Hematopoietic multipotent progenitor cell treated with erythropoietin and hydrocortisone succinate and interleukin-3 and kit ligand, for 4 days (in vitro differentiated cells): ENCODE data around the gene TTLL11.
"Not testable (repeated sequence)": the region's sequence is repeated elsewhere in the genome, so short reads cannot be mapped to it uniquely, and the experiment has no call there.

Experiments used
- DNase-seq: peaks from one replicate; pipeline ENCODE4 v3.0.0-alpha.2; 2015

TTLL11 gene

GRCh38 chr9:121998513-121999049 lies 94.5 kb downstream of the TTLL11 start:
- DNase-seq: no peak

- no peak for DNase-seq
Observed at GRCh38 chr9:121997791-121998190, 95.3 kb downstream of the TTLL11 start.

GRCh38 chr9:121996783-121997182 lies 96.3 kb downstream of the TTLL11 start:
- no peak for DNase-seq

GRCh38 chr9:121995997-121996396 lies 97.1 kb downstream of the TTLL11 start:
- no peak for DNase-seq

GRCh38 chr9:121992571-121993212 lies 100.4 kb downstream of the TTLL11 start:
- DNase-seq: peak; percentile 91

GRCh38 chr9:121991307-121991661 lies 101.8 kb downstream of the TTLL11 start:
- DNase-seq: no peak

- peak; percentile 32 for DNase-seq
Observed at GRCh38 chr9:121990600-121991306, 102.4 kb downstream of the TTLL11 start.

GRCh38 chr9:121989010-121989409 lies 104.1 kb downstream of the TTLL11 start:
- DNase-seq: no peak

- DNase-seq: no peak
Observed at GRCh38 chr9:121987314-121987713, 105.8 kb downstream of the TTLL11 start.

- peak; percentile 10 for DNase-seq
Observed at GRCh38 chr9:121985792-121986494, 107.2 kb downstream of the TTLL11 start.

GRCh38 chr9:121984726-121985402 lies 108.2 kb downstream of the TTLL11 start:
- no peak for DNase-seq

- DNase-seq: no peak
Observed at GRCh38 chr9:121983736-121984135, 109.4 kb downstream of the TTLL11 start.

GRCh38 chr9:121981118-121981883 lies 111.8 kb downstream of the TTLL11 start:
- DNase-seq: no peak

- DNase-seq: not testable (repeated sequence)
Observed at GRCh38 chr9:121980665-121981064, 112.4 kb downstream of the TTLL11 start.

- DNase-seq: no peak
Observed at GRCh38 chr9:121979736-121980135, 113.4 kb downstream of the TTLL11 start.

GRCh38 chr9:121976751-121977150 lies 116.4 kb downstream of the TTLL11 start:
- DNase-seq: peak; percentile 11

- no peak for DNase-seq
Observed at GRCh38 chr9:121975801-121976277, 117.3 kb downstream of the TTLL11 start.

GRCh38 chr9:121974421-121974820 lies 118.7 kb downstream of the TTLL11 start:
- no peak for DNase-seq

GRCh38 chr9:121972501-121972981 lies 120.6 kb downstream of the TTLL11 start:
- DNase-seq: no peak

- DNase-seq: no peak
Observed at GRCh38 chr9:121968056-121968455, 125.1 kb downstream of the TTLL11 start.

- no peak for DNase-seq
Observed at GRCh38 chr9:121966706-121967105, 126.4 kb downstream of the TTLL11 start.

- no peak for DNase-seq
Observed at GRCh38 chr9:121963528-121963995, 129.5 kb downstream of the TTLL11 start.
